HCT116 (cell line): Measurements from ENCODE around the gene TSPO. TPM values are rescaled to one million over a fixed set of nuclear protein-coding genes. Genes with fewer than 3 reads are reported as not detected.

ENCODE experiments used
- ATAC-seq: fragments of 200-7000 bp; cut with Tn5 transposase; 2 replicates; pipeline ENCODE4 v1.9.1; 2020; ENCODE audit warnings: mild to moderate bottlenecking, moderate library complexity
- BruUV-seq: library from RNA; stranded (reverse); fragments of 400-500 nt; replicated peaks from 2 replicates; lab custom pipeline; 2021; lab: Mats Ljungman, UMichigan
- CTCF ChIA-PET: fragments of 300-600 bp; sonication (Branson Sonifier 250); formaldehyde crosslinking; loops from one replicate; lab custom pipeline; 2021; ENCODE audit warnings: antibody characterized with exemption; lab: Charles Lee
- POLR2A ChIA-PET: fragments of 300-600, 350-600 bp; sonication (Branson Sonifier 250); formaldehyde crosslinking; loops from one replicate; lab custom pipeline; 2021; ENCODE audit warnings: antibody characterized with exemption; lab: Charles Lee
- RAD21 ChIA-PET, 2 experiments: fragments of 300-600 bp; sonication (Branson Sonifier 250); formaldehyde crosslinking; loops; one replicate each; lab custom pipeline; 2023; ENCODE audit warnings: low total read pairs in 2 of 2; ENCODE audit not compliant: uncharacterized antibody in 2 of 2, unreplicated experiment in 2 of 2, low non-redundant PET in 1 of 2; lab: Charles Lee
- DNase-seq: peaks from one replicate; pipeline ENCODE4 v3.0.0-alpha.2; 2010; ENCODE audit warnings: low read depth, low spot score
- H2AFZ ChIP-seq: fragments of 200-600 bp; shearing (Covaris generic), sonication (generic); 2 replicates; pipeline ENCODE4 v1.6.1; 2017; ENCODE audit warnings: low read depth, mixed run types, mixed read lengths, antibody characterized with exemption, low read length; ENCODE audit not compliant: poor library complexity, severe bottlenecking
- H3K27ac ChIP-seq: 2 replicates; pipeline ENCODE4 v1.5.1; 2012; ENCODE audit warnings: low read depth, low read length
- H3K27me3 ChIP-seq: fragments of 200-600 bp; sonication (generic); 2 replicates; pipeline ENCODE4 v1.6.1; 2016; ENCODE audit warnings: mixed run types, low read length, mixed read lengths; ENCODE audit not compliant: insufficient read depth
- H3K36me3 ChIP-seq, 2 experiments: fragments of 200-500 bp in 1 of 2; fragments of 200-600 bp in 1 of 2; sonication (Bioruptor generic) in 1 of 2; sonication (generic) in 1 of 2; 2 replicates each; pipeline versions ENCODE4 v1.5.1 to v1.6.1; 2014 to 2016; ENCODE audit warnings: low read length in 2 of 2, inconsistent platforms in 1 of 2, mixed read lengths in 1 of 2, mixed run types in 1 of 2; ENCODE audit not compliant: insufficient read depth in 2 of 2, control insufficient read depth in 1 of 2
- H3K4me1 ChIP-seq, 2 experiments: fragments of 200-600 bp in 1 of 2; sonication (generic) in 1 of 2; 2 replicates each; pipeline versions ENCODE4 v1.5.1 to v1.6.1; 2012 to 2017; ENCODE audit warnings: low read length in 2 of 2, inconsistent platforms in 1 of 2, mild to moderate bottlenecking in 1 of 2, mixed read lengths in 1 of 2, mixed run types in 1 of 2, moderate library complexity in 1 of 2; ENCODE audit not compliant: insufficient read depth in 2 of 2, control insufficient read depth in 1 of 2
- H3K4me2 ChIP-seq: fragments of 200-600 bp; sonication (generic); 2 replicates; pipeline ENCODE4 v1.6.1; 2017; ENCODE audit warnings: mixed run types, low read length, mixed read lengths
- H3K4me3 ChIP-seq, 2 experiments: fragments of 200-600 bp in 1 of 2; sonication (generic) in 1 of 2; replicated peaks in 1 of 2; 2 replicates each; pipeline ENCODE4 v1.5.1; 2011 to 2016; ENCODE audit warnings: low read length in 2 of 2, control low read depth in 1 of 2, low read depth in 1 of 2, mild to moderate bottlenecking in 1 of 2, mixed read lengths in 1 of 2, mixed run types in 1 of 2
- H3K79me2 ChIP-seq: fragments of 200-600 bp; sonication (generic); 2 replicates; pipeline ENCODE4 v1.6.1; 2017; ENCODE audit warnings: mild to moderate bottlenecking, mixed run types, low read length, moderate library complexity, mixed read lengths; ENCODE audit not compliant: insufficient read depth
- H3K9ac ChIP-seq: fragments of 200-600 bp; sonication (generic); 2 replicates; pipeline ENCODE4 v1.6.1; 2016; ENCODE audit warnings: low read length, mixed read lengths
- H3K9me2 ChIP-seq: fragments of 200-600 bp; sonication (generic), shearing (Covaris generic); 2 replicates; pipeline ENCODE4 v1.6.1; 2017; ENCODE audit warnings: mixed run types, mild to moderate bottlenecking, moderate library complexity; ENCODE audit not compliant: insufficient read depth
- H3K9me3 ChIP-seq, 2 experiments: fragments of 200-500 bp in 1 of 2; fragments of 200-600 bp in 1 of 2; sonication (Bioruptor generic) in 1 of 2; sonication (generic) in 1 of 2; 2 replicates each; pipeline ENCODE4 v1.6.1; 2014 to 2017; ENCODE audit warnings: low read length in 2 of 2, mixed read lengths in 2 of 2, inconsistent platforms in 1 of 2, low read depth in 1 of 2, mild to moderate bottlenecking in 1 of 2, mixed run types in 1 of 2, moderate library complexity in 1 of 2; ENCODE audit not compliant: control insufficient read depth in 1 of 2, insufficient read depth in 1 of 2
- H4K20me1 ChIP-seq: fragments of 200-600 bp; sonication (generic), shearing (Covaris generic); 2 replicates; pipeline ENCODE4 v1.6.1; 2017; ENCODE audit warnings: mixed run types, mild to moderate bottlenecking, moderate library complexity; ENCODE audit not compliant: insufficient read depth
- EZH2 ChIP-seq: fragments of 200-600 bp; sonication (generic); IDR thresholded peaks from 2 replicates; pipeline ENCODE4 v1.6.1; 2017; ENCODE audit warnings: antibody characterized with exemption, mixed run types
- MAX ChIP-seq: IDR thresholded peaks from 2 replicates; pipeline ENCODE4 v1.6.1; 2012
- POLR2AphosphoS5 ChIP-seq: IDR thresholded peaks from 2 replicates; pipeline ENCODE4 v1.6.1; 2011; ENCODE audit warnings: mild to moderate bottlenecking, low read depth, low read length, moderate library complexity
- REST ChIP-seq: IDR thresholded peaks from 2 replicates; pipeline ENCODE4 v1.6.1; 2012; ENCODE audit warnings: low read depth
- SIN3A ChIP-seq: IDR thresholded peaks from 2 replicates; pipeline ENCODE4 v1.6.1; 2012; ENCODE audit warnings: low read depth
- SP1 ChIP-seq: IDR thresholded peaks from 2 replicates; pipeline ENCODE4 v1.6.1; 2012; ENCODE audit warnings: low read depth
- YY1 ChIP-seq: IDR thresholded peaks from 2 replicates; pipeline ENCODE4 v1.6.1; 2011; ENCODE audit warnings: low read length, low read depth, moderate library complexity, mild to moderate bottlenecking; ENCODE audit not compliant: insufficient replicate concordance; ENCODE audit errors: extremely low read depth
- ZFX ChIP-seq: fragments of 450-650 bp; IDR thresholded peaks from 2 replicates; pipeline ENCODE4 v1.6.1; 2017
- ZNF274 ChIP-seq: fragments of 200-500 bp; sonication (Bioruptor generic); IDR thresholded peaks from 2 replicates; pipeline ENCODE4 v1.6.1; 2014; ENCODE audit warnings: mild to moderate bottlenecking, low read depth, low read length, inconsistent platforms
- intact Hi-C: fragments of 100-400 bp; cut with micrococcal nuclease; formaldehyde crosslinking; loops from 2 replicates; pipeline ENCODE4 v1.10.0; 2022
- total RNA-seq: library from RNA; stranded (reverse); gene quantifications from one replicate; pipeline ENCODE4 v1.2.1, GENCODE V29; 2021; ENCODE audit not compliant: unreplicated experiment

TSPO gene
- total RNA-seq, 1 experiment from 2014 or later, result 192 TPM

GRCh38 chr22:43127166-43127908 is 24.0 kb upstream of the TSPO start:
- DNase-seq, result peak; percentile 69
- peaks cover 38% of the 10 kb centered on the region for H3K79me2 ChIP-seq
- intact Hi-C loops, result no loop called here
- ChIA-PET CTCF (interaction anchor here (2.1 to 2.6 kb wide), 2 partner anchors 9 to 37 kb away, joined by 7 to 10 read pairs; no protein-coding TSS in a partner anchor), RAD21 (interaction anchor here in 1 of 2 experiments (0.6 to 1.0 kb wide), 2 partner anchors 9 to 512 kb away, joined by 3 to 4 read pairs; no protein-coding TSS in a partner anchor)
- H3K4me1 ChIP-seq, result peaks cover 35 to 59% of the 10 kb centered on the region in 2 experiments
- TF ChIP-seq SIN3A (peak; percentile 71), YY1 (peak; percentile 41), SP1 (peak; percentile 60; the same call in 1 of the 2 replicates), MAX (peak; percentile 93), REST (no peak), ZFX (peak; percentile 59), POLR2AphosphoS5 (peak; percentile 89), ZNF274 (no peak), EZH2 (no peak)
- TF ChIP-seq, all 23 proteins: peak for 6
- Histone ChIP-seq H3K27ac (peak overlapping the region; percentile 99), H2AFZ (no peak overlapping the region), H3K27me3 (no peaks in the 10 kb centered on the region), H3K9me3 (no peaks in the 10 kb centered on the region), H3K36me3 (peaks cover 3 to 17% of the 10 kb centered on the region in 2 experiments; a peak in 3 of 4 replicates), H3K9me2 (no peaks in the 10 kb centered on the region), H3K4me3 (peak overlapping the region; percentile 71 to 76), H3K9ac (peak overlapping the region; percentile 93), H4K20me1 (no peaks in the 10 kb centered on the region), H3K4me2 (peak overlapping the region; percentile 99)
- ATAC-seq, result peak; percentile 78
- BruUV-seq, result TSS peak; percentile 51
- POLR2A ChIA-PET, result interaction anchor here (0.9 to 3.1 kb wide), 10 partner anchors 9 to 512 kb away, joined by 3 to 28 read pairs (median 4); partner anchors contain the start of genes BIK, PACSIN2, POLDIP3 and TSPO
